Measurements from ENCODE around the gene FCHSD2. TPM values are rescaled to one million over a fixed set of nuclear protein-coding genes. Genes with fewer than 3 reads are reported as not detected.

FCHSD2 gene
- total and polyA plus RNA-seq, 8 donors: 5.5 to 22.5 (median 10.4) TPM

- H3K27ac ChIP-seq: no peak overlapping the region
- DNase-seq: peak; percentile 76 to 93 (median 84)
- H3K36me3 ChIP-seq: no peaks in the 10 kb centered on the region
- WGBS, 2 donors: 47 to 54% methylated on average over 13 of the region's 13 CpGs
- no peaks in the 10 kb centered on the region for H3K9me3 ChIP-seq
- ATAC-seq: peak; percentile 90 to 95 (median 92)
- H3K4me3 ChIP-seq: no peak overlapping the region
- no peaks in the 10 kb centered on the region for H3K4me1 ChIP-seq
- no peaks in the 10 kb centered on the region for H3K27me3 ChIP-seq
- intact Hi-C loops (cut with DNase I): loop anchor here in 1 of 3 donors (2.0 kb wide), 1 partner anchor 347 kb away; no protein-coding TSS in a partner anchor
- peak; percentile 84 to 96 (median 92) for TF ChIP-seq CTCF (IDR thresholded peaks at IDR 0.05)
- peak; percentile 32 for FAIRE-seq
Observed at GRCh38 chr11:72831521-72832300, 310.4 kb downstream of the FCHSD2 start.

- DNase-seq: peak in 1 of 6 donors; percentile 54
- FAIRE-seq: no peak
- no peak for ATAC-seq
- no peak for TF ChIP-seq CTCF (IDR thresholded peaks at IDR 0.05)
- WGBS, 2 donors: 93 to 94% methylated on average over 4 to 5 of the region's 5 CpGs
- no peak overlapping the region for H3K27ac ChIP-seq
- H3K9me3 ChIP-seq: no peaks in the 10 kb centered on the region
- intact Hi-C loops (cut with DNase I): loop anchor here (5.0 to 10.0 kb wide), 3 partner anchors 345 to 415 kb away; no protein-coding TSS in a partner anchor
- no peak overlapping the region for H3K4me3 ChIP-seq
- H3K4me1 ChIP-seq: no peaks in the 10 kb centered on the region
- no peaks in the 10 kb centered on the region for H3K36me3 ChIP-seq
- H3K27me3 ChIP-seq: no peaks in the 10 kb centered on the region
Observed at GRCh38 chr11:72829884-72830533, 312.1 kb downstream of the FCHSD2 start.

GRCh38 chr11:72829178-72829577 is 312.9 kb downstream of the FCHSD2 start:
- DNase-seq (peak in 1 of 6 donors; percentile 62), ATAC-seq (no peak), FAIRE-seq (no peak)
- no peak overlapping the region for H3K27ac ChIP-seq
- H3K4me3 ChIP-seq: no peak overlapping the region
- H3K4me1 ChIP-seq: no peaks in the 10 kb centered on the region
- no peak for TF ChIP-seq CTCF (IDR thresholded peaks at IDR 0.05)
- WGBS, 2 donors: 93 to 95% methylated on average over 13 of the region's 13 CpGs
- intact Hi-C loops (cut with DNase I): loop anchor here (5.0 to 10.0 kb wide), 3 partner anchors 346 to 416 kb away; no protein-coding TSS in a partner anchor
- H3K27me3 ChIP-seq: no peaks in the 10 kb centered on the region
- no peaks in the 10 kb centered on the region for H3K9me3 ChIP-seq
- H3K36me3 ChIP-seq: no peaks in the 10 kb centered on the region

GRCh38 chr11:72828692-72829101 is 313.4 kb downstream of the FCHSD2 start:
- no peak overlapping the region for H3K27ac ChIP-seq
- 83 to 86% methylated on average over 7 of the region's 7 CpGs for WGBS, 2 donors
- no peak overlapping the region for H3K4me3 ChIP-seq
- no peaks in the 10 kb centered on the region for H3K4me1 ChIP-seq
- no peaks in the 10 kb centered on the region for H3K9me3 ChIP-seq
- intact Hi-C loops (cut with DNase I): loop anchor here (5.0 to 10.0 kb wide), 3 partner anchors 346 to 416 kb away; no protein-coding TSS in a partner anchor
- FAIRE-seq: no peak
- H3K36me3 ChIP-seq: no peaks in the 10 kb centered on the region
- no peak for TF ChIP-seq CTCF (IDR thresholded peaks at IDR 0.05)
- H3K27me3 ChIP-seq: no peaks in the 10 kb centered on the region
- ATAC-seq: no peak
- peak in 1 of 6 donors; percentile 54 for DNase-seq
